DND-41 (cell line): Measurements from ENCODE around the gene SUSD4.

ENCODE experiments used
- ATAC-seq: fragments of 200-7000 bp; cut with Tn5 transposase; 3 replicates; pipeline ENCODE4 v1.9.1; 2021; ENCODE audit warnings: low read depth; ENCODE audit not compliant: insufficient read depth
- DNase-seq: peaks from one replicate; pipeline ENCODE4 v3.0.0-alpha.2; 2020
- H2AFZ ChIP-seq: 2 replicates; pipeline ENCODE4 v1.6.0; 2012; ENCODE audit warnings: low read depth, low read length
- H3K27ac ChIP-seq: 2 replicates; pipeline ENCODE4 v1.5.1; 2012; ENCODE audit warnings: low read length, inconsistent platforms
- H3K27me3 ChIP-seq: fragments of 200-600 bp; sonication (generic); 2 replicates; pipeline ENCODE4 v1.6.0; 2012; ENCODE audit warnings: low read length, mild to moderate bottlenecking, inconsistent platforms; ENCODE audit not compliant: insufficient read depth, poor library complexity
- H3K36me3 ChIP-seq: 2 replicates; pipeline ENCODE4 v1.5.1; 2012; ENCODE audit warnings: low read length, inconsistent platforms; ENCODE audit not compliant: insufficient read depth
- H3K4me1 ChIP-seq: 2 replicates; pipeline ENCODE4 v1.5.1; 2012; ENCODE audit warnings: mild to moderate bottlenecking, low read length; ENCODE audit not compliant: insufficient read depth
- H3K4me2 ChIP-seq: 2 replicates; pipeline ENCODE4 v1.6.0; 2012; ENCODE audit warnings: mild to moderate bottlenecking, moderate library complexity, low read length, inconsistent platforms; ENCODE audit not compliant: insufficient read depth
- H3K4me3 ChIP-seq, 2 experiments: fragments of 200-600 bp in 1 of 2; shearing (Covaris generic) in 1 of 2; 2 replicates each; pipeline ENCODE4 v1.5.1; 2012 to 2016; ENCODE audit warnings: inconsistent platforms in 2 of 2, low read length in 2 of 2, mild to moderate bottlenecking in 2 of 2, low read depth in 1 of 2, moderate library complexity in 1 of 2
- H3K79me2 ChIP-seq: 2 replicates; pipeline ENCODE4 v1.6.0; 2012; ENCODE audit warnings: low read length, inconsistent platforms; ENCODE audit not compliant: insufficient read depth
- H3K9ac ChIP-seq: 2 replicates; pipeline ENCODE4 v1.6.0; 2012; ENCODE audit warnings: low read depth, mild to moderate bottlenecking, inconsistent platforms, low read length, moderate library complexity
- H3K9me3 ChIP-seq: 2 replicates; pipeline ENCODE4 v1.5.1; 2012; ENCODE audit warnings: low read length, moderate library complexity, mild to moderate bottlenecking, inconsistent platforms; ENCODE audit not compliant: insufficient read depth, severe bottlenecking
- H4K20me1 ChIP-seq: 2 replicates; pipeline ENCODE4 v1.6.0; 2012; ENCODE audit warnings: low read length; ENCODE audit not compliant: insufficient read depth
- EZH2 ChIP-seq: IDR thresholded peaks from 3 replicates; pipeline ENCODE4 v1.6.1; 2012; ENCODE audit warnings: borderline replicate concordance, low read depth, mild to moderate bottlenecking, moderate library complexity, low read length, inconsistent platforms; ENCODE audit not compliant: severe bottlenecking
- TF ChIP-seq, protein P1 (sequence below): IDR thresholded peaks from 2 replicates; pipeline ENCODE4 v1.5.1; 2012; ENCODE audit warnings: borderline replicate concordance, low read length, moderate library complexity, mild to moderate bottlenecking; ENCODE audit not compliant: poor library complexity, severe bottlenecking; ENCODE audit errors: extremely low read depth

SUSD4 gene

DNA sequence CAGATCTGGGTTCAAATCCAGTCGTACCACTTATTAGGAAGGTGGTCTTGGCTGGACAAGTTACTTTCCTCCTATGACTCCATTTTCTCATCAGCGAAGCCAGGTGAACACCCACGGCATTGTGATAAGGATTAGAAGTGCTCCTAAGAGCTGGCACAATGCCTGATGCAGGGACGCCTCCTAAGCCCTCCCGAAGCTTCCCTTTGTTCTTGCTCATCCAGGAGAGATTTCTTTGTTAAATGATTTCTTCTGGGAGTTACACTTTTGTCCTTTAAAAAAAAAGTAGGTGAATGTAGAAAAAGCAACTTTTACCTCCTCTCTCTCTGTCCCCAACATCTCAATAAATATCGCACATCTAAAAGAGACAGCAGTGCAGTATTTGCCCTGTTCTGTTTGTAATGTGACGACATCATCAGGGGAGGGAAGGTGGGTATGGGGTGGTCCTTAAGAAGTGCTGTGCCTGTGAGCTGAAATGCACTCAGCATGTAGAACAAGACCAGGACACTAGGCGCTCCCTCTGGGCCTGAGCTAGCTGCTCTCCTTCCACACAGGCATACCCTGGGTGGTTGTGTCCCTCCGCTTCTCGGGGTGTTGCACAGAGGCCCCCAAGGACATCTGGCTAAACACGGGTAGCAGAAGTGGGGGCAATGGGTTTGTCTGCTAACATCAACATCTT is 43.9 kb downstream of the SUSD4 start:
- H3K27ac ChIP-seq, result no peak overlapping the region
- peaks cover 34% of the 10 kb centered on the region for H3K4me1 ChIP-seq
- no peak overlapping the region for H3K4me3 ChIP-seq
- H3K9me3 ChIP-seq, result no peaks in the 10 kb centered on the region
- H3K9ac ChIP-seq, result no peak overlapping the region
- H4K20me1 ChIP-seq, result no peaks in the 10 kb centered on the region
- H3K4me2 ChIP-seq, result no peak overlapping the region
- no peaks in the 10 kb centered on the region for H3K36me3 ChIP-seq
- H2AFZ ChIP-seq, result no peak overlapping the region
- no peak for ATAC-seq
- no peak for DNase-seq
- no peaks in the 10 kb centered on the region for H3K27me3 ChIP-seq
- no peaks in the 10 kb centered on the region for H3K79me2 ChIP-seq
- TF ChIP-seq, protein P1, sequence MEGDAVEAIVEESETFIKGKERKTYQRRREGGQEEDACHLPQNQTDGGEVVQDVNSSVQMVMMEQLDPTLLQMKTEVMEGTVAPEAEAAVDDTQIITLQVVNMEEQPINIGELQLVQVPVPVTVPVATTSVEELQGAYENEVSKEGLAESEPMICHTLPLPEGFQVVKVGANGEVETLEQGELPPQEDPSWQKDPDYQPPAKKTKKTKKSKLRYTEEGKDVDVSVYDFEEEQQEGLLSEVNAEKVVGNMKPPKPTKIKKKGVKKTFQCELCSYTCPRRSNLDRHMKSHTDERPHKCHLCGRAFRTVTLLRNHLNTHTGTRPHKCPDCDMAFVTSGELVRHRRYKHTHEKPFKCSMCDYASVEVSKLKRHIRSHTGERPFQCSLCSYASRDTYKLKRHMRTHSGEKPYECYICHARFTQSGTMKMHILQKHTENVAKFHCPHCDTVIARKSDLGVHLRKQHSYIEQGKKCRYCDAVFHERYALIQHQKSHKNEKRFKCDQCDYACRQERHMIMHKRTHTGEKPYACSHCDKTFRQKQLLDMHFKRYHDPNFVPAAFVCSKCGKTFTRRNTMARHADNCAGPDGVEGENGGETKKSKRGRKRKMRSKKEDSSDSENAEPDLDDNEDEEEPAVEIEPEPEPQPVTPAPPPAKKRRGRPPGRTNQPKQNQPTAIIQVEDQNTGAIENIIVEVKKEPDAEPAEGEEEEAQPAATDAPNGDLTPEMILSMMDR, result no peak
- TF ChIP-seq EZH2, result no peak

DNA sequence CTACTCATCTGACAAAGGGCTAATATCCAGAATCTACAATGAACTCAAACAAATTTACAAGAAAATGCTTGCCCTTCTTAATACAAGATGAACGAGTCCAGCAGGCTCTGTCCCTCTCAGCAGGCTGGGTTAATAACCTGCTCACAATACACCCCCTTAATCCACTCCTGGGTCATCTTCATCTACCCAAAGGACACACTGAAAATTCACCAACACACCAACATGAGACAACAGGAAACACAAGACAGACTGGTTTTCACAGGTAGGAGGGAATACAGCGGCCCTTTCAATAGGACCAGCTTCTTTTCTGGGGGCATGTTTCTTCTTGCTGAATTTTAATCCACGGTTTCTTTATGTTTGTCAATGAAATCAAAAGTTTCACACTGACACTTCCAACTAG is 44.6 kb downstream of the SUSD4 start:
- H3K36me3 ChIP-seq, result no peaks in the 10 kb centered on the region
- no peaks in the 10 kb centered on the region for H4K20me1 ChIP-seq
- H3K9ac ChIP-seq, result no peak overlapping the region
- no peak overlapping the region for H3K27ac ChIP-seq
- no peak overlapping the region for H2AFZ ChIP-seq
- TF ChIP-seq, protein P1, result no peak
- TF ChIP-seq EZH2, result no peak
- ATAC-seq, result no peak
- no peaks in the 10 kb centered on the region for H3K9me3 ChIP-seq
- H3K79me2 ChIP-seq, result no peaks in the 10 kb centered on the region
- H3K4me1 ChIP-seq, result peaks cover 29% of the 10 kb centered on the region
- H3K27me3 ChIP-seq, result no peaks in the 10 kb centered on the region
- no peak for DNase-seq
- no peak overlapping the region for H3K4me3 ChIP-seq
- no peak overlapping the region for H3K4me2 ChIP-seq

DNA sequence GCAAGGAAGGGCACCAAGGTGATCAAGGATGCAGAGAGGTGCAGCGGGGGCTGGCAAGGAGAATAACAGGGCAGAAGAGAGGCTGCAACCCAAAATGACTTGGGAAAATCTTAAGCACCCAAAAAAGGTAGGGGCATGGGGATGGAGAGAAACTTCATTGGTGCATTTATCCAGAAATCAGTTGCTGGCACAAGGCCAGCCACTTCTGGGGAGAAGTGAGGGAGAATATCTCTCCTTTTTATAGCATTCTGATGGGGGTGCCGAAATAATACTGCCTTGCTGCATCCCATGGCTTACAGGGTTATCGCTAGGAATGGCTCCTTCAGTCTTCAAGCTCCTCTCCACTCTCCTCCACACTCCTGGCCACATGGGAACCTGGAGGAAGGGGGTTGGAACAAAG is 47.9 kb downstream of the SUSD4 start:
- H2AFZ ChIP-seq, result no peak overlapping the region
- no peak overlapping the region for H3K4me2 ChIP-seq
- no peak overlapping the region for H3K4me3 ChIP-seq
- H3K27ac ChIP-seq, result no peak overlapping the region
- H3K79me2 ChIP-seq, result no peaks in the 10 kb centered on the region
- H4K20me1 ChIP-seq, result no peaks in the 10 kb centered on the region
- H3K27me3 ChIP-seq, result no peaks in the 10 kb centered on the region
- no peaks in the 10 kb centered on the region for H3K9me3 ChIP-seq
- TF ChIP-seq, protein P1, result no peak
- no peak for TF ChIP-seq EZH2
- no peaks in the 10 kb centered on the region for H3K36me3 ChIP-seq
- H3K4me1 ChIP-seq, result peaks cover 7% of the 10 kb centered on the region
- no peak for ATAC-seq
- DNase-seq, result no peak
- H3K9ac ChIP-seq, result no peak overlapping the region
